Hematopoietic multipotent progenitor cell treated with erythropoietin and hydrocortisone succinate and interleukin-3 and kit ligand, for 15 days (in vitro differentiated cells): ENCODE data around the gene IMPDH2.
A peak's percentile ranks its signal among the peaks of the same experiment; 100 is the strongest.

Source experiments
- DNase-seq: peaks from one replicate; pipeline ENCODE4 v3.0.0-alpha.2; 2015; ENCODE audit warnings: low spot score

IMPDH2 gene

GRCh38 chr3:49028673-49029562 is at the start of gene IMPDH2:
Gene IMPDH2, minus strand, starts transcription at chr3:49029398. Its CDS starts 48 bp downstream, at chr3:49029350.
- DNase-seq: peak; percentile 97

GRCh38 chr3:49076646-49077045 is 47.4 kb upstream of the IMPDH2 start:
- DNase-seq: no peak

- DNase-seq: no peak
These were observed 46.9 kb upstream of the IMPDH2 start for GRCh38 chr3:49076116-49076515.

GRCh38 chr3:49058011-49058410 is 28.8 kb upstream of the IMPDH2 start:
- no peak for DNase-seq

GRCh38 chr3:49057268-49057667 is 28.1 kb upstream of the IMPDH2 start:
- DNase-seq: no peak

- no peak for DNase-seq
These were observed 25.2 kb upstream of the IMPDH2 start for GRCh38 chr3:49054344-49054862.

- DNase-seq: no peak
These were observed 24.3 kb upstream of the IMPDH2 start for GRCh38 chr3:49053543-49053942.

- no peak for DNase-seq
These were observed 6.1 kb upstream of the IMPDH2 start for GRCh38 chr3:49035281-49035680.

- DNase-seq: no peak
These were observed 5.5 kb upstream of the IMPDH2 start for GRCh38 chr3:49034650-49035049.

- DNase-seq: no peak
These were observed 3.6 kb upstream of the IMPDH2 start for GRCh38 chr3:49032646-49033304.

- peak; percentile 52 for DNase-seq
These were observed 1.1 kb upstream of the IMPDH2 start for GRCh38 chr3:49030321-49030720.

GRCh38 chr3:49029563-49029884 is 326 bp upstream of the IMPDH2 start:
- DNase-seq: no peak

- DNase-seq: no peak
These were observed 913 bp downstream of the IMPDH2 start for GRCh38 chr3:49028298-49028672.

- DNase-seq: no peak
These were observed 1.6 kb downstream of the IMPDH2 start for GRCh38 chr3:49027634-49028033.

- DNase-seq: no peak
These were observed 2.7 kb downstream of the IMPDH2 start for GRCh38 chr3:49026536-49026935.

- no peak for DNase-seq
These were observed 3.2 kb downstream of the IMPDH2 start for GRCh38 chr3:49025793-49026520.

GRCh38 chr3:49025005-49025792 is 4.0 kb downstream of the IMPDH2 start:
- DNase-seq: no peak

GRCh38 chr3:49024449-49024848 is 4.7 kb downstream of the IMPDH2 start:
- no peak for DNase-seq

GRCh38 chr3:49023775-49024174 is 5.4 kb downstream of the IMPDH2 start:
- DNase-seq: no peak

- no peak for DNase-seq
These were observed 6.5 kb downstream of the IMPDH2 start for GRCh38 chr3:49022688-49023171.

- peak; percentile 91 for DNase-seq
These were observed 7.1 kb downstream of the IMPDH2 start, which contains the start of gene NDUFAF3 for GRCh38 chr3:49021813-49022687. Gene NDUFAF3, plus strand, starts transcription at chr3:49022121. Its CDS starts 24 bp downstream, at chr3:49022145.
